Mucosa of descending colon (tissue), 3 donors: ENCODE data around the gene A2ML1. TPM values are rescaled to one million over a fixed set of nuclear protein-coding genes. Genes with fewer than 3 reads are reported as not detected.
"Not testable (repeated sequence)": the region's sequence is repeated elsewhere in the genome, so short reads cannot be mapped to it uniquely, and the experiment has no call there.

Experiments
- ATAC-seq: fragments of 200-7000 bp; cut with Tn5 transposase; one replicate; pipeline ENCODE4 v1.9.1; 2020; ENCODE audit warnings: mild to moderate bottlenecking, moderate library complexity
- DNase-seq, 3 donors: peaks; one replicate each; pipeline ENCODE4 v3.0.0-alpha.2; 2020
- H3K36me3 ChIP-seq: fragments of 200-600 bp; one replicate; pipeline ENCODE4 v1.8.0; 2021; ENCODE audit warnings: low read depth, mild to moderate bottlenecking
- H3K4me1 ChIP-seq: fragments of 200-600 bp; one replicate; pipeline ENCODE4 v1.8.0; 2021; ENCODE audit warnings: low read depth, mild to moderate bottlenecking
- H3K4me3 ChIP-seq: fragments of 200-600 bp; one replicate; pipeline ENCODE4 v1.8.0; 2021; ENCODE audit warnings: mild to moderate bottlenecking
- H3K9me3 ChIP-seq: fragments of 200-600 bp; one replicate; pipeline ENCODE4 v1.8.0; 2021; ENCODE audit warnings: mild to moderate bottlenecking
- CTCF ChIP-seq: fragments of 200-600 bp; IDR thresholded peaks from one replicate; pipeline ENCODE4 v1.8.0; 2022; ENCODE audit warnings: antibody characterized with exemption, mild to moderate bottlenecking
- intact Hi-C, 2 donors: fragments of 100-400 bp; cut with DNase I in 1 of 2; cut with micrococcal nuclease in 1 of 2; formaldehyde crosslinking; loops; one replicate each; pipeline versions ENCODE4 v1.11.0 to v1.11.1; 2022; cut with DNase I, micrococcal nuclease
- total RNA-seq, 3 donors: library from RNA; stranded (reverse); fragmentation: NEBNext Ultra II Directional in 2 of 3; extraction: Animal tissue kit (Norgen Biotek cat#: 25700) in 2 of 3; gene quantifications; one replicate each; pipeline versions ENCODE4 v1.2.1 to v1.2.4, GENCODE V29; 2021 to 2023
- donor health status: DM: no; HTN: no; CAD: no; lungs with moderate emphysema.
- donor health status: DM: no; HTN: no; CAD: no.
- donor health status: DM: no; HTN: yes; CAD: no.

A2ML1 gene
- total RNA-seq, 3 donors from 2014 or later: 0.46 TPM; not detected in 2

- Histone ChIP-seq H3K4me1 (no peaks in the 10 kb centered on the region), H3K36me3 (no peaks in the 10 kb centered on the region), H3K9me3 (peaks cover 4% of the 10 kb centered on the region), H3K4me3 (no peak overlapping the region)
- DNase-seq (no peak), ATAC-seq (no peak)
- intact Hi-C loops: no loop called here
- no peak for TF ChIP-seq CTCF
These were observed 25.4 kb upstream of the A2ML1 start for GRCh38 chr12:8796831-8797626.

- intact Hi-C loops, H3K4me3 ChIP-seq, H3K4me1 ChIP-seq, DNase-seq, H3K36me3 ChIP-seq, H3K9me3 ChIP-seq, ATAC-seq: not testable (repeated sequence)
These were observed 21.2 kb upstream of the A2ML1 start for GRCh38 chr12:8801213-8801612.

DNA sequence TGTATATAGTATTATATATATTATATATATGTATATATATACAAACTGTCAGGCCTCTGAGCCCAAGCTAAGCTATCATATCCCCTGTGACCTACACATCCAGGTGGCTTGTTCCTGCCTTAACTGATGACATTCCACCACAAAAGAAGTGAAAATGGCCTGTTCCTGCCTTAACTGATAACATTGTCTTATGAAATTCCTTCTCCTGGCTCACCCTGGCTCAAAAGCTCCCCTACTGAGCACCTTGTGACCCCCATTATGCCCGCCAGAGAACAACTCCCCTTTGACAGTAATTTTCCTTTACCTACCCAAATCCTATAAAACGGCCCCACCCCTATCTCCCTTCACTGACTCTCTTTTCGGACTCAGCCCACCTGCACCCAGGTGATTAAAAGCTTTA is 17.6 kb upstream of the A2ML1 start:
- intact Hi-C loops, DNase-seq, H3K4me1 ChIP-seq, H3K9me3 ChIP-seq, H3K36me3 ChIP-seq, ATAC-seq, H3K4me3 ChIP-seq: not testable (repeated sequence)

GRCh38 chr12:8805487-8805886 is 16.9 kb upstream of the A2ML1 start:
- ATAC-seq, H3K4me1 ChIP-seq, DNase-seq, H3K4me3 ChIP-seq, H3K36me3 ChIP-seq, H3K9me3 ChIP-seq, intact Hi-C loops: not testable (repeated sequence)

DNA sequence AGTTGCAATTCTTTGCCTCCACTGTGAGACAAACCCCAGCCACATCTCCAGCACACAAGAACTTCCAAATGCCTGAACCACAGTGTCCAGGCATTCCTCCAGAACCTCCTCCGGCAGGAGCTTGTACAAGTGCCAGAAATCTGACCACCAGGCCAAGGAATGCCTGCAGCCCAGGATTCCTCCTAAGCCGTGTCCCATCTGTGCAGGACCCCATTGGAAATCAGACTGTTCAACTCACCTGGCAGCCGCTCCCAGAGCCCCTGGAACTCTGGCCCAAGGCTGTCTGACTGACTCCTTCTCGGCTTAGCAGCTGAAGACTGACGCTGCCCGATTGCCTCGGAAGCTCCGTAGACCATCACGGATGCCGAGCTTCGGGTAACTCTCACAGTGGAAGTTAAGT is 15.3 kb upstream of the A2ML1 start:
- intact Hi-C loops, DNase-seq, H3K36me3 ChIP-seq: not testable (repeated sequence)

GRCh38 chr12:8810112-8810511 is 12.3 kb upstream of the A2ML1 start:
- H3K9me3 ChIP-seq, intact Hi-C loops, H3K4me3 ChIP-seq, DNase-seq, H3K36me3 ChIP-seq, ATAC-seq, H3K4me1 ChIP-seq: not testable (repeated sequence)

More for the DNA sequence above, 15.3 kb upstream of the A2ML1 start:
- H3K4me1 ChIP-seq, H3K4me3 ChIP-seq, H3K9me3 ChIP-seq, ATAC-seq: not testable (repeated sequence)

DNA sequence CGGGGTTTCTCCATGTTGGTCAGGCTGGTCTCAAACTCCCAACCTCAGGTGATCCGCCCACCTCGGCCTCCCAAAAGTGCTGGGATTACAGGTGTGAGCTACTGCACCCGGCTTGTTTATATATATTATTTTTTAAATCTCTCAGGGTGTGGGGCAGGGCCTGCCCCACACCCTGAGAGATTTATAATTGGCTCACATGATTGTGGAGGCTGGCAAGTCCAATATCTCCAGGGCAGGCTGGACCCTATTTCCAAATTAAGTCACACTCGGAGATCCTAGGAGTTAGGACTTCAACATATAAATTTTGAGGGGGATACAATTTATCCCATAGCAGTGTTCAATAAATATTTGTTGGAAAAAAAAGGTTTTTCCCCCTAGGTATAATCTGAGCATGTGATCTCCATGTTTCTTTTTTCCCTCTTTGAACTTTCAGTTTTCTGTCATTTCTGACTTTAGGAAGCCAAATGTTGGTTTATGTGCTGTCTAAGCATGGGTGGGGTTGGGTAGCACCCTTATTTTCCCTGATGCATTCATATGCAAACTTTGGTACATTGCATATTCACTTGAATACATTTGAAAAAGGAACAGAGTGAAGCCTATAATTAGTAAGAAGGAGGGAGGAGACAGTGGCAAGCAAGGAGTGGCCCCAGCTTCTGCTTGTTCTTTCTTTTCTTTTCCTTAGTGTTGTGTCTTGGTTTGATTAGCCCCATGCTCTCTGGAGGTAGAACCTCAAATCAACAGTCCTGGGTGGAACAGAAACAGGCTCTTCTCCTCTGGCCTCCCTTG is 8.7 kb upstream of the A2ML1 start:
- Histone ChIP-seq H3K4me3 (no peak overlapping the region), H3K36me3 (no peaks in the 10 kb centered on the region), H3K4me1 (no peaks in the 10 kb centered on the region), H3K9me3 (no peaks in the 10 kb centered on the region)
- intact Hi-C loops: no loop called here
- TF ChIP-seq CTCF: no peak
- no peak for ATAC-seq
- no peak for DNase-seq

DNA sequence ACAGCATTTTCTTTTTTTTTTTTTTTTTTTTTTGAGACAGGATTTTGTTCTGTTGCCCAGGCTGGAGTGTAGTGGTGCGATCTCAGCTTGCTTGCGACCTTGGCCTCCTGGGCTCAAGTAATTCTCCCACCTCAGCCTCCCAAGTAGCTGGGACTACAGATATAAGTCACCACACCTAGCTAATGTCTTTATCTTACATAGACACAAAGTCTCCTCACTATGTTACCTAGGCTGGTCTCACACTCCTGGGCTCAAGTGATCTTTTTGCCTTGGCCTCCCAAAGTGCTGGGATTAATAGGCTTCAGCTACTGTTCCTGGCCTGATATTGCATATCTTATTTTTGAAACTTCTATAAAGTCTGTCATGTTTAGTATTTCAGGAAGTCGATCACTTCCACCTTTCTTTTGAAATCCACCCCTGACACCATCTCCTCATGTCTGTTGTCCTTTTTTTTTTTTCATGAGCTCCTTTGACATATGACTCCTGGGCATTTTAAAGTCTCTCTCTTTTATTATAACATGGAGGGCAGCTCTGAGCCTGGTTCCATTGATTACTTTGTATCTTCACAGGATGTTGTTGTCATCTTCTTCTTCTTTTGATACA is 5.9 kb upstream of the A2ML1 start:
- DNase-seq (no peak), ATAC-seq (no peak)
- Histone ChIP-seq H3K4me3 (no peak overlapping the region), H3K36me3 (no peaks in the 10 kb centered on the region), H3K9me3 (no peaks in the 10 kb centered on the region), H3K4me1 (no peaks in the 10 kb centered on the region)
- intact Hi-C loops: no loop called here
- TF ChIP-seq CTCF: no peak
